GM12891 (cell line): ENCODE data around the gene BCAT1.

Experiments
- POLR2A ChIP-seq: IDR thresholded peaks from 2 replicates; pipeline ENCODE4 v1.6.1; 2011; ENCODE audit warnings: low read depth, low read length, control low read depth
- POLR2AphosphoS5 ChIP-seq: IDR thresholded peaks from 2 replicates; pipeline ENCODE4 v1.6.1; 2011; ENCODE audit warnings: low read depth, low read length, control low read depth
- POU2F2 ChIP-seq: IDR thresholded peaks from 2 replicates; pipeline ENCODE4 v1.6.1; 2011; ENCODE audit warnings: low read depth, mild to moderate bottlenecking, control low read depth, low read length, moderate library complexity
- SPI1 ChIP-seq: IDR thresholded peaks from 2 replicates; pipeline ENCODE4 v1.6.1; 2011; ENCODE audit warnings: low read depth, low read length, control low read depth
- TAF1 ChIP-seq: IDR thresholded peaks from 2 replicates; pipeline ENCODE4 v1.6.1; 2011; ENCODE audit warnings: low read depth, low read length, control low read depth

DNA sequence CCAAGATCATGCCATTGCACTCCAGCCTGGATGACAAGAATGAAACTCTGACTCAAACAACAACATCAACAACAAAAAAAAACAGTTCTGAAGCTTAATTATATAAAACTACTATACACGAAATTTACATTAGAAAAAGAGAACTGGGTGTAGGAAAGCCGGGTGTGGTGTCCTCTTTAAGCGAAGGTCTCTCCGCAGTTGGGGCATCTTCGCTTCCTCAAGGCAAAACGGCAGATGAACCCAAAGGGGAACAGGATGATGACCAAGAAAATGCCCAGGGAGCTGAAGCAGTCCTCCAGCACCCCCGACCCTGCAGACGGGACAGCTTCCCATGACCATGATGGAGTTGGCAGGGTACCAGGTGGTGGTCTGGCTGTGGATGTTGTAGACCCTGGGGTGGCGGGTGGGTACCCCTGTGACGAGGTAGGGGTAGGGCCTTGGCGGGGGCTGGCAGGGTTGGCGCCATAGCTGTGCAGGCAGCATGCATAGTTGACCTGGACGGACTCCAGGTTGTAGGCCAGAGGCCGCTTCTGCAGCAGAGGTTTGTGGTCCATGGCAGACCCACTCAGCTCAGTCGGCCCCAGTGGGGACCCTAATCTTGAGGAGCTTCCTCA lies 18.2 kb upstream of the BCAT1 start:
- TF ChIP-seq POLR2A = no peak
- TF ChIP-seq POU2F2 = no peak
- no peak for TF ChIP-seq TAF1
- TF ChIP-seq POLR2AphosphoS5 = no peak
- no peak for TF ChIP-seq SPI1
